GM23248 (cell line): ENCODE measurements around the gene CCDC59.

ENCODE experiments used
- EZH2 ChIP-seq: fragments of 200-600 bp; sonication (generic); IDR thresholded peaks from 2 replicates; pipeline ENCODE4 v1.6.1; 2018; ENCODE audit warnings: antibody characterized with exemption, mild to moderate bottlenecking; ENCODE audit not compliant: insufficient read depth, poor library complexity, severe bottlenecking
- EZH2phosphoT487 ChIP-seq: fragments of 200-600 bp; sonication (generic); IDR thresholded peaks from 2 replicates; pipeline ENCODE4 v1.6.1; 2018; ENCODE audit warnings: antibody characterized with exemption, moderate library complexity, mild to moderate bottlenecking, low read depth; ENCODE audit not compliant: insufficient read depth

DNA sequence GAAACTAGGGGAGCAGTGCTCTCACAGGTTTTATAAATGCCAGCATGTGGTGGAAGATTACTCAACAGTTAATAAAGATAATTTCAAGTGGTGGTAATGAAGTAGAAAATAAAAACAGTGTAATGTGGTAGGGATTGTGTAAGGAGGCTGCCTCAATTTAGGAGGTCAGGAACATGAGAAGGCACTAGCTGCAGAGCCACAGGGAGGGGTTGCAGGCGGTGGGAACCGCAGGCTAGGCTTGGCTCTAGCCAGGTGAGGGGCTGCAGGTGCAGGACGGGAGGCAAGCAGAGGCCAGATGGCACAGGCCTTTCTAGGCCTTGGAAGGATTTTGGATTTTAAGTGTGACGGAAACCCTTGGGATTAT lies 910 bp upstream of the CCDC59 start:
- TF ChIP-seq EZH2phosphoT487 = no peak
- no peak for TF ChIP-seq EZH2
